Right atrium auricular region (tissue), 2 donors: ENCODE data around the gene TRPM3. TPM values are rescaled to one million over a fixed set of nuclear protein-coding genes. Genes with fewer than 3 reads are reported as not detected.

ENCODE experiments used
- DNase-seq: peaks from one replicate; pipeline ENCODE4 v3.0.0-alpha.2; 2019; ENCODE audit warnings: low spot score
- H3K27ac ChIP-seq, 2 donors: fragments of 200-600 bp; sonication (generic); 1 replicate in 1 of 2; 2 replicates in 1 of 2; pipeline ENCODE4 v1.5.1; 2016 to 2019
- H3K27me3 ChIP-seq, 2 donors: fragments of 200-600 bp; sonication (generic); one replicate each; pipeline versions ENCODE4 v1.5.1 to v1.6.0; 2017 to 2019
- H3K36me3 ChIP-seq: fragments of 200-600 bp; sonication (generic); one replicate; pipeline ENCODE4 v1.5.1; 2016
- H3K4me1 ChIP-seq, 2 donors: fragments of 200-600 bp; sonication (generic); one replicate each; pipeline versions ENCODE4 v1.5.1 to v1.6.0; 2017 to 2019
- H3K4me3 ChIP-seq, 2 donors: fragments of 200-600 bp; sonication (generic); 1 replicate in 1 of 2; 2 replicates in 1 of 2; pipeline ENCODE4 v1.5.1; 2017 to 2019; ENCODE audit warnings: mild to moderate bottlenecking in 1 of 2, moderate library complexity in 1 of 2
- H3K9me3 ChIP-seq, 2 donors: fragments of 200-600 bp; sonication (generic); one replicate each; pipeline ENCODE4 v1.5.1; 2019
- total RNA-seq, 2 donors: library from RNA; depleted of rRNA; stranded (reverse); fragments of >200 nt; gene quantifications; one replicate each; pipeline ENCODE4 v1.1.0, GENCODE V29; 2016
- TF ChIP-seq, protein P1 (sequence below), 2 donors: fragments of 200-600 bp; sonication (generic); IDR thresholded peaks; one replicate each; pipeline ENCODE4 v1.5.1; 2019; ENCODE audit warnings: antibody characterized with exemption in 2 of 2

Gene TRPM3
- total RNA-seq, 2 donors from 2014 or later = 0.59 to 1.5 TPM

DNA sequence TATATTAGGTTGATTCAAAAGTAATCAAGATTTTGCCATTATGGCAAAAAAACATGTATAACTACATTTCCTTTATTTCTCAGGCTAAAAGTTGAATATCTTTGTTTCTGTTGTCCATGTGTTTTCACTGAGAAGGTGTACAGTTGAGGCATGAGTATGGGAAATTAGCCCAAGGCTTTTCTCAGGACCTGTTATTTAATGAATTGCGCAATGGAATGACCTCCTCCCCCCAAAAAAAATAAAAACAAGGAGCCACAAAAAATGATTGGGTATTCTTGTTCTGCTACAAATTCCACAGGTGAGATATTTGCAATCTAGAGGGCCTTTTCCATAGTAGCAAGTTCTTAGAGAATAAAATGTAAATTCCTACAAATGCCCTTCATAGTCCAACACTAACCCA is 186.8 kb downstream of the TRPM3 start:
- TF ChIP-seq, protein P1, sequence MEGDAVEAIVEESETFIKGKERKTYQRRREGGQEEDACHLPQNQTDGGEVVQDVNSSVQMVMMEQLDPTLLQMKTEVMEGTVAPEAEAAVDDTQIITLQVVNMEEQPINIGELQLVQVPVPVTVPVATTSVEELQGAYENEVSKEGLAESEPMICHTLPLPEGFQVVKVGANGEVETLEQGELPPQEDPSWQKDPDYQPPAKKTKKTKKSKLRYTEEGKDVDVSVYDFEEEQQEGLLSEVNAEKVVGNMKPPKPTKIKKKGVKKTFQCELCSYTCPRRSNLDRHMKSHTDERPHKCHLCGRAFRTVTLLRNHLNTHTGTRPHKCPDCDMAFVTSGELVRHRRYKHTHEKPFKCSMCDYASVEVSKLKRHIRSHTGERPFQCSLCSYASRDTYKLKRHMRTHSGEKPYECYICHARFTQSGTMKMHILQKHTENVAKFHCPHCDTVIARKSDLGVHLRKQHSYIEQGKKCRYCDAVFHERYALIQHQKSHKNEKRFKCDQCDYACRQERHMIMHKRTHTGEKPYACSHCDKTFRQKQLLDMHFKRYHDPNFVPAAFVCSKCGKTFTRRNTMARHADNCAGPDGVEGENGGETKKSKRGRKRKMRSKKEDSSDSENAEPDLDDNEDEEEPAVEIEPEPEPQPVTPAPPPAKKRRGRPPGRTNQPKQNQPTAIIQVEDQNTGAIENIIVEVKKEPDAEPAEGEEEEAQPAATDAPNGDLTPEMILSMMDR (IDR thresholded peaks at IDR 0.05) = no peak
- H3K4me3 ChIP-seq = no peak overlapping the region
- no peaks in the 10 kb centered on the region for H3K27me3 ChIP-seq
- no peak for DNase-seq
- H3K36me3 ChIP-seq = no peaks in the 10 kb centered on the region
- H3K9me3 ChIP-seq = no peaks in the 10 kb centered on the region
- no peaks in the 10 kb centered on the region for H3K4me1 ChIP-seq
- no peak overlapping the region for H3K27ac ChIP-seq

DNA sequence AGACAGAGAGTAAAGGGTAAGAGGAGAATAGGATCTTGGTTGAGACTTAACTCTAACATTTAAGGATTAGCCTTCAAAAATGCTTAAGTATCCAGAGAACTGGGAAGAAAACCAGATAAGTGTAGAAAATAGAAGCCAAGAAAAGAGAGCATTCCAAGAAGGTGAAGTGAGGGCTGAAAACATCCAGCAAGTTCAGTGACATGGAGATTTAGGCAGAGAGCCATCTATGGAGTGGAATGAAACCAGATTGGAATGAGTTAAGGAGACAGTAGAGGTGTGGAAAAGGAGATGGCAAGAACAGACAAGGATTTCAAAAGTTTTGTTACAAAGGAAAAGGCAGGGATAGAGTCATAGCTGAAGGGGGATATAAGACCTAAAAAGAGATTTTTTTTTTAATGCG is 188.1 kb downstream of the TRPM3 start:
- Histone ChIP-seq H3K27me3 (no peaks in the 10 kb centered on the region), H3K4me3 (no peak overlapping the region), H3K4me1 (no peaks in the 10 kb centered on the region), H3K9me3 (no peaks in the 10 kb centered on the region), H3K36me3 (no peaks in the 10 kb centered on the region), H3K27ac (no peak overlapping the region)
- no peak for DNase-seq
- TF ChIP-seq, protein P1 (IDR thresholded peaks at IDR 0.05) = no peak

DNA sequence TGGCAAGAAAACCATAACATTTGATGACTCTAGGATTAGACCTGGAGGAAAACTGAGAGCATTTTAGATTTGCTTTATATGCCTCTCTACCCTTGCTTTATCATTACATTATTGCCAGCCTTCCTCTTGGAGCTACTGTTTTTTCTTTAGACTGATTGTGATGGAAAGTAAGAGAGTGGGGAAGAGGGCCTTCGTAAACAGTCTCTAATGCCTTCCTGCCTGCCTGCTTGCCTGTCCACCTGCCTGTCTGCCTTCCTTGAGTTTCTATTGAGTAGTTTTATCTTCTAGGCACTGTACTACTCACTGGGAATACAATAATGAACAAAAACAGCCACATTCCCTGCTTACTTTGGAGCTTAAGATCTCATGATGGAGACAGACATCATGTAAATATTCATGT is 189.3 kb downstream of the TRPM3 start:
- no peaks in the 10 kb centered on the region for H3K36me3 ChIP-seq
- H3K27ac ChIP-seq = no peak overlapping the region
- TF ChIP-seq, protein P1 (IDR thresholded peaks at IDR 0.05) = no peak
- no peak overlapping the region for H3K4me3 ChIP-seq
- no peaks in the 10 kb centered on the region for H3K9me3 ChIP-seq
- H3K27me3 ChIP-seq = no peaks in the 10 kb centered on the region
- no peaks in the 10 kb centered on the region for H3K4me1 ChIP-seq
- DNase-seq = no peak

DNA sequence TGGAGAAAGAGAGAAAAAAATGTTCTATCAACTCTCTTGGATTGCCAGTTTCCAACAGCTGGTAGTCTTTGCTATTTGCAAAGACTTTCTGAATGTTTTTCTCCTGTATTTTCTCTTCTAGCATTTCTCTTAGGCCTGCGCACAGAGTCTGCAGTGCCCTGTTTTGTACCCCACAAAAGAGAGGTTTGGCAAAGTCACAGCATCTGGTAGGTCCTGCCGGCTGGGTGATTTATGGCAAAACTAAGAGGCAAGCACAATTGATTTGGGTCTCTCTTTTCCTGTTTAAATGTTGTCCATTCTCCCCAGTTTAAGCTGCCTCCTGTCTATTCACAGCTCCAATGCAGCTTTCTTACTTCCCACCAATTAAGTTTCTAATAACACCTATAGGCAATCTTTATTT is 193.9 kb downstream of the TRPM3 start:
- no peaks in the 10 kb centered on the region for H3K36me3 ChIP-seq
- no peaks in the 10 kb centered on the region for H3K27me3 ChIP-seq
- H3K4me3 ChIP-seq = no peak overlapping the region
- DNase-seq = no peak
- H3K27ac ChIP-seq = no peak overlapping the region
- H3K9me3 ChIP-seq = no peaks in the 10 kb centered on the region
- TF ChIP-seq, protein P1 (IDR thresholded peaks at IDR 0.05) = no peak
- peaks cover 0 to 3% of the 10 kb centered on the region in 2 donors for H3K4me1 ChIP-seq

DNA sequence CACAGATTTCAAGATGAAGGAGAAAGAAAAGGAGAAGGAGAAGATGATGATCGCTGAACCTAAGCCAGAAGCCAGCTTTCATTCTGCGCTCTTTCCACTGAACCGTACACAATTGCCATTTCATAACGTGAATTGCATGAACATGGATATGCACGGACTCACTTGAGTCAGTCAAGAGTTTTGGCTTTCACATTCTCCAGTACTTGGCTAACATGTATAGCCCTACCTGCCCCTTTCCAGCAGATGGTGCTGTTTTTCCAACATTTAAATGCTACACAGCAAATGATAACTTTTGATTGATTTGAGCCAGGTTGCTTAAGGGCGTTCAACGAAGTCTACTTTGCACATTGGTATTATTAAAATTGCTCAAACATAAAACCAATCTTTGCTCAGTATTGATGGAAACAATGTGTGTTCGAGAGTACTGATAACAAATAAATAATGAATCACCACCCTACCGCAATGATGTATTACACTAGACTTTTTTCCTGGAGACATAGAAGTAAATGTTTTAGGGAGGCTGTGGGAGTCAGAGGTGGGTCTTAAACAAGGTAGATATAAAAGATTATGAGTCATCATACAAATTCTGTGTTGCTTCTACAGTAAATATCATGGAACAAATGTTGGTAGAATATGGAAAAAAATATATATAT is 196.4 kb downstream of the TRPM3 start:
- Histone ChIP-seq H3K4me1 (peaks cover 0 to 3% of the 10 kb centered on the region in 2 donors), H3K27me3 (no peaks in the 10 kb centered on the region), H3K27ac (peak overlapping the region in 1 of 2 donors; percentile 4), H3K4me3 (no peak overlapping the region), H3K9me3 (no peaks in the 10 kb centered on the region), H3K36me3 (no peaks in the 10 kb centered on the region)
- DNase-seq = no peak
- TF ChIP-seq, protein P1 (IDR thresholded peaks at IDR 0.05) = peak; percentile 67 to 81

DNA sequence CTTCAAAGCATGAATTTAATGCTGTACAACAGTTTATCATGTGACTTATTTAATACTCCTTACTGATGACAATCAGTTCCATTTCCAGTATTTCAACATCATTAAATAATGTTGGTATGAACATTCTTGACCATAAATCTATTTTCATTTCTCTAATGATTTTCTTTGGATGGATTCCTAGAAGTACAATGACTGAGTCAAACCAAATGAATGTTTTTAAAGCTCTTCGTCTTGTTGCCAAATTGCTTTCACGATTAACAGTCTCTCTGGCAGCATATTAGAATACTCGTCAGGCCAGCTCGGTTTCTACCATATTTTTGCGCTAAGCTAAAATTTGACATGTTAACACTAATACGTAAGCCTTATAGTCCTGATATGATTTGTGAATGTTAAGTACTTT is 197.0 kb downstream of the TRPM3 start:
- DNase-seq = no peak
- Histone ChIP-seq H3K27ac (peak overlapping the region in 1 of 2 donors; percentile 4), H3K27me3 (no peaks in the 10 kb centered on the region), H3K4me3 (no peak overlapping the region), H3K4me1 (peaks cover 0 to 3% of the 10 kb centered on the region in 2 donors), H3K36me3 (no peaks in the 10 kb centered on the region), H3K9me3 (no peaks in the 10 kb centered on the region)
- TF ChIP-seq, protein P1 (IDR thresholded peaks at IDR 0.05) = no peak
